H54 (cell line): ENCODE data around the gene SEPTIN1.

Source experiments
- DNase-seq: peaks from one replicate; pipeline ENCODE4 v3.0.0; 2011; ENCODE audit warnings: low spot score, mixed read lengths; ENCODE audit not compliant: insufficient read length
- FAIRE-seq: peaks from 3 replicates; lab custom pipeline; 2011; peaks lifted over from hg19 to GRCh38; lab: Jason Lieb, UNC
- POLR2A ChIP-seq: IDR thresholded peaks from 2 replicates; pipeline ENCODE4 v1.6.1; 2011; ENCODE audit warnings: low read depth, mild to moderate bottlenecking, low read length

Gene SEPTIN1, protein sequence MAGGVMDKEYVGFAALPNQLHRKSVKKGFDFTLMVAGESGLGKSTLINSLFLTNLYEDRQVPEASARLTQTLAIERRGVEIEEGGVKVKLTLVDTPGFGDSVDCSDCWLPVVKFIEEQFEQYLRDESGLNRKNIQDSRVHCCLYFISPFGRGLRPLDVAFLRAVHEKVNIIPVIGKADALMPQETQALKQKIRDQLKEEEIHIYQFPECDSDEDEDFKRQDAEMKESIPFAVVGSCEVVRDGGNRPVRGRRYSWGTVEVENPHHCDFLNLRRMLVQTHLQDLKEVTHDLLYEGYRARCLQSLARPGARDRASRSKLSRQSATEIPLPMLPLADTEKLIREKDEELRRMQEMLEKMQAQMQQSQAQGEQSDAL

DNA sequence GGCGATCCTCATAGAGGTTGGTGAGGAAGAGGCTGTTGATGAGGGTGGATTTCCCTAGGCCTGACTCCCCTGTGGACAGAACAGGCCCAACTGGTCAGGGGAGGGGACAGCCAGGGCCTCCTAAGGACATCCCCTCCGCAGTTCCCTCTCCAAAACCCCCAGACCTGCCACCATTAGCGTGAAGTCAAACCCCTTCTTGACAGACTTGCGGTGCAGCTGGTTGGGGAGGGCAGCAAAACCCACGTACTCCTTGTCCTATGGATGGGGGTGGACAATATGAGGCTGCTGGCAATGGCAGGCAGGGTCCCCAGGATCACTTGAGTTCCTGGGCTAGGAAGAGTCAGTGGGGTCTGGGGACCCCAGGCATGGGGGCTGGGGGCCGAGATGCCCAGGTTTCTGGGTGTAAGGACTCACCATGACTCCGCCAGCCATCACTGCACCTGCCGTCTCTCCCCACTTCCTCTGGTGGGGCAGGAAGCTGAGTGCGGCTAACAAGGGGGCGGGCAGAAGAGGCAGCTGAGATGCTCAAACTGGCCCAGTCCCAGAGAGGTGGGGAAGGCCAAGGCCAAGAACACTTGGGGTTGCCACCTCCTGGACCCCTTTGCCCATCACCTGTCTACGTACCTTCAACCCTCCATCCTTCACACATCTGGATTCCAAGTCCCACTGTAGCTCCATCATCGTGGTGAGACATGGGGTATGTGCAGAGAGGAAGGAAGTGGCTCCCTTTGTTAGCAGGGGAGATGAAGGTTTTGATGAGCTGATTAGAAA is at the start of gene SEPTIN1:
TSS of gene SEPTIN1 (minus strand) at position 451 of the 771 bp plus-strand sequence. CDS start at position 432, 19 bp downstream.
- FAIRE-seq (no peak), DNase-seq (no peak)
- no peak for TF ChIP-seq POLR2A

DNA sequence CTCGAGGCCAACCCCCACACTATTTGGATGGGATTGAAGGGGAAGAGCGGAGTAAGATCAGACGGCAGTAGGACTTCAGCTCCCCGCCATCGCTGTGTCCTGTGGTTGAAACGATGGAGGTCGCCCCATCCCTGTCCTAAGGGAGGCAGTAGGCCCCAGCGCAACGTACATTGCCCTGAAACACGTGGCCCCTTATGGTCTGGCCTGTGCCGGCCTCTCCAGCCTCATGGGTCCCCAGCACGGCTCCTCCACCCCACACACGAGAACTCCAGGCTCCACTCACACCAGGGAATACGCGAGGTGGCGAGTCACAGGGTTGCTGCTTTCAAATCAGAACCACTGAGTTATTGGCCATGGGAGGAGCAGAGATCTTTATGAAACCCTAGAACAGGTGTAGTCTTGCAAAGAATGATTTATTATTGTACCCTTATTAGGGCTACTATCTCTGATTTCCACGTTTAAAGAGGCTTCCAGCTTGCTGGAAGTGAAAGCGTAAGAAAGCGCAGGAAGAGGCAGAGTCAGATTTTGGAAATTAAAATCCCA is 48.1 kb upstream of the SEPTIN1 start:
- no peak for TF ChIP-seq POLR2A
- no peak for DNase-seq
- FAIRE-seq = no peak

DNA sequence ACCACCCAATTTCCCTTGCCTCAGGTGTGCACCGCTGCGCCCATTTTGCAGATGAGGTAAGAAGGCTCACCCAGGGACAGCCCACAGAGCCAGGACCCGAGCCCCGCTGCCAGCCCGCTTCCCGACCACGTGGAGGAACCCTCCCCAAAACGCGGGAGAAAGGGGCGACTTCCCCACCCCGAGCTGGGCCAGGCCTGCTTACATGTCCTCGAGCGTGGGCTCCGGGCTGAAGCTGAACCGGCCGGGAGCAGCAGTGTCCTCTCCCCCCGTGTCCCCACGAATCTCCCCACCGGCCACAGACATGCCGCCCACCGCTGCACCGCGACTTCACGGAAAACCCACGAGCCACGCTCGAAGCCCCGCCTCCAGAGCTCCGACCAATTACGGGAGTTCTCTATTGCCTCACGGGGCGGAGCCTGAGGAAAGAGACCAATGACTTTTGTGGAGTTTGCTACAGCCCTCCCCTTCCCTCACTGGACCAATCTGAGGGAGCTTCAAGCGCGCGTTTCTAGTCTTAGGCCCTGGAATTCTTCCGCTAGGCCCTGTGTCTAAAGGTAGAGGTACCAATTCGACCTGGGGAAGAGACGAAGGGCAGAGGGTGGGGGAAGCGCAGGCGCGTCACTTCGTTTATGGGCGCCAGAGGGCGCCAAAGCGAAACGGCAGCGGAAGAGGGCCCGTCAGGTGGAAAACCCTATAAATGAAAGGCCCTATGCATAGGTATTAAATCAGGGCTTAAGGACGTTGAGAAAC is 47.5 kb upstream of the SEPTIN1 start, which contains the start of gene DCTPP1:
TSS of gene DCTPP1 (minus strand) at position 353 of the 750 bp plus-strand sequence. CDS start at position 303, 50 bp downstream.
- TF ChIP-seq POLR2A = peak; percentile 25; the same call in 1 of the 2 replicates
- DNase-seq = peak; percentile 93
- peak; percentile 84 for FAIRE-seq

DNA sequence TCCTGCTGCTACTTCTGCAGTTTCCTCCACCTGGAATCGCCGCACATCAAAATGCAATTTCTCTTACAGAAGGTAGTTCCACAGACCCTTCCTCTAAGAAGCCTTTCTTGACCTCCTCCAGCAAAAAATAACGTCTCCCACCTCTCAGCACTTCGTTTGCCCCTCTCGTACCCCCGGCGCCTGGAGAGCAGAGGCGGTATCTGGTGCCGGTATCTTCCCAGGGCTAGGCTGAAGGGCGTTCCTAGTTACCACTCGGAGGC is 47.0 kb upstream of the SEPTIN1 start:
- FAIRE-seq = no peak
- TF ChIP-seq POLR2A = no peak
- no peak for DNase-seq

DNA sequence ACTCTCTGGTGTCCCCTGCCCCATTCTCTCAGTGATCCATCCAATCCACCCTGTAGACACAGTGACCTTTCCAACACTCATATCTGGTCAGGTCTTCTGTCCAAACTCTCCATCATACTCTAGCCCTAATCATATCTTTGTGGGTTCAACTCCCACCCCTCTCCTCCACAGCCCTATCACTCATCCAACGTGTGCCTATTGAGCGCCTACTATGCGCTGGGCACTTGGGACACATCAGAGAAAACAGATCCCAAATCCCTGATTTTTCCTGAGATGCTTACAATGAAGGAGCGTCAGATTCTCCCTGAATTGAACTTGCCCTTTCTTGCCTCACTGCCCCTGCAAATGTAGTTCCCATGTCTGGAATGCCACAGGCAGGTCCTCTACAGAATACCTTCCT is 45.7 kb upstream of the SEPTIN1 start:
- FAIRE-seq (no peak), DNase-seq (no peak)
- TF ChIP-seq POLR2A = no peak

DNA sequence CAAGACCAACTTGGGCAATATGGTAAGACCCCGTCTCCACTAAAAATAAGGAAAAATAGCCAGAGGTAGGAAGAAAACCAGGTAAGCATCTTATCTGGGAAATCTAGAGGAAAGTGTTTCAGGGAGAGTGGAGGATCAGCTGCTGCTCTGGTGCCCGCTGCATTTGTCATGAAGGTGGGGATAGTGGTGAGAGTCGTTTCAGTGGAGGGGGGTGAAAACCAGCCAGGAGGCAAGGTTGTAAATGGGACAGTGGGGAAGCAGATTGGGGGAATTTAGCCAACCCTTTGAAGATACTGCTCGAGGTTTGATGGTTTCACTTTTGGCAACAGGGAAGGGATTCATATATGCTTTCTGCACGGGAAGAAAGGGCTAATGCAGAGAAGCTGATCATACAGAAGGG is 38.6 kb upstream of the SEPTIN1 start:
- no peak for TF ChIP-seq POLR2A
- DNase-seq (no peak), FAIRE-seq (no peak)

DNA sequence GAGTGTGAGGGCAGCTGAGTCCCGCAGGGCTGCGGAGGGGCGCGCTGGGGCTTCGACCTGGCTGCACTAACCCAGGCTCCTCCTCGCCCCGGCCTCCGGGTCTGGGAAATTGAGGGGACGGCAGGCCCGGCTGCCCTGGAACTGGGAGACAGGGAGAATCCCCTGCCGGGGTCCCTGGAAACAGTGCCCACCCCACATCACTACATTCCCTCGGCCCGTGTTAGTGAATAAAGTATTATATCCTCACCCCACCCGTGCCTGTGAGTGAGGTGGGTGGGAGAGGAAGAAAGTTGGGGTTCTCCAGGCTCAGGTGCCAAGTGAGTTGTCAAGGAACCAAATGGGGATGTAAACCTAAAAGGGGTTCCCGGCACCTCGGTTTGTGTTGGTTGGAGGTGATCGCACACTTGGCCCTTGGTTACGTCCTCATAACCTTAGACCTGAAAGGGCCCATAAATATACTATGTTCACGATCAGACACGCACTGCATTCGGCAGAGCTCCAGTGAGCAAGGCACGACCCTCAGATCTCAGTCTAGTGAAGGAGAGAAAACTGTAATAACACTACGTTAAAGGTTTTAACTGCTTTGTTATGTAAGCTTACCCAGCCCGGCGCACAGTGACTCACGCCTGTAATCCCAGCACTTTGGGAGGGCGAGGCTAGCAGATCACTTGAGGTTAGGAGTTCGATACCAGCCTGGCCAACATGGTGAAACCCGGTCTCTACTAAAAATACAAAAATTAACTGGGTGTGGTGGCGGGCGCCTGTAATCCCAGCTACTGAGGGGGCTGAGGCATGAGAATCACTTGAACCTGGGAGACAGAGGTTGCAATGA is 36.2 kb upstream of the SEPTIN1 start:
- no peak for TF ChIP-seq POLR2A
- DNase-seq (no peak), FAIRE-seq (no peak)

DNA sequence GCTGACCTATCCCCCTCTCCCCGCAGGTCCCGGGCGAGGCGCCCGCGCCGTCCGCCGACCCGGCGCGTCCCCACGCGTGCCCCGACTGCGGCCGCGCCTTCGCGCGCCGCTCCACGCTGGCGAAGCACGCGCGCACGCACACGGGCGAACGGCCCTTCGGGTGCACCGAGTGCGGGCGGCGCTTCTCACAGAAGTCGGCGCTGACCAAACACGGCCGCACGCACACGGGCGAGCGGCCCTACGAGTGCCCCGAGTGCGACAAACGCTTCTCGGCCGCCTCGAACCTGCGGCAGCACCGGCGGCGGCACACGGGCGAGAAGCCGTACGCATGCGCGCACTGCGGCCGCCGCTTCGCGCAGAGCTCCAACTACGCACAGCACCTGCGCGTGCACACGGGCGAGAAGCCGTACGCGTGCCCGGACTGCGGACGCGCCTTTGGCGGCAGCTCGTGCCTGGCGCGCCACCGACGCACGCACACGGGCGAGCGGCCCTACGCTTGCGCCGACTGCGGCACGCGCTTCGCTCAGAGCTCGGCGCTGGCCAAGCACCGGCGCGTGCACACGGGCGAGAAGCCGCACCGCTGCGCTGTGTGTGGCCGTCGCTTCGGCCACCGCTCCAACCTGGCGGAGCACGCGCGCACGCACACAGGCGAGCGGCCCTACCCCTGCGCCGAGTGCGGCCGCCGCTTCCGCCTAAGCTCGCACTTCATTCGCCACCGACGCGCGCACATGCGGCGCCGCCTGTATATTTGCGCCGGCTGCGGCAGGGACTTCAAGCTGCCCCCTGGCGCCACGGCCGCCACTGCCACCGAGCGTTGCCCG is 35.4 kb upstream of the SEPTIN1 start:
- no peak for FAIRE-seq
- DNase-seq = no peak
- TF ChIP-seq POLR2A = no peak

DNA sequence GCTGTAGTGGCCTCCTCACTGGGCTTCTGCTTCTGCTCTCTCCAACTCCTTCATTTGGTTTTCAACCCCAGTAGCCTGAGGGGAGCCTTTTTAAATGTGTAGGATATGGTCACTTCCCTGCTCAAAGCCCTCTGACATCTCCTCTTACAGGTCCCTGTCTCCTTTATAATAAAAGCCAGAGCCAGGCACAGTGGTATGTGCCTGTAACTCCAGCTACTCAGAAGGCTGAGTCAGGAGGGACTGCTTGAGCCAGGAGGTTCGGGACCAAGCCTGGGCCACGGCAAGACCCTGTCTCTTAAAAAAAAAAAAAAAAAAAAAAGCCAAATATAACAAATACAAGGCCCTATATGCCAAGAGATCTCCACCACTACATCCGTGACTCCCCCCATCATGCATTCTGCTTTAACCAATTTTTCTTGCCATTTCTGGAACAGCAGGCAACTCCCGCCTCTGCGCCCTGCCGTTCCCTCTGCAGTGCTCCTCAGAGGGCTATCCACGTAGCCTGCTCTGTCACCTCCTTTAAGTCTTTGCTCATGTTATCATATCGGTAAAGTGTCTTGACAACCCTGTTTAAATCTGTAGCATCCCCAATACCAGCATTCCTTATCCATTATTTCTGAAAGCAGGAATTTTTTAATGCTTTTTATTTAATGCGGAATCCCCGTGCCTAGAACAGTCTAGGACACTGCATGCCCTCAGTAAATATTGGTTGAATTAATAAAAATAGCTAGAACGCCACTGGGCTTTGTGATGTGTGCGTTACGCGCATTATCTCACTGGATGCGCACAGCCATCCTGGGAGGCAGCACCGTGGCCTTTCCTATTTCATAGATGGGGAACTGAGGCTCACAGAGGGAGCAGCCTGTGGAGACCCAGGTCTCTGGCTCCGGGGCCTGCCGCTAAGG is 34.5 kb upstream of the SEPTIN1 start:
- no peak for TF ChIP-seq POLR2A
- DNase-seq = no peak
- no peak for FAIRE-seq

DNA sequence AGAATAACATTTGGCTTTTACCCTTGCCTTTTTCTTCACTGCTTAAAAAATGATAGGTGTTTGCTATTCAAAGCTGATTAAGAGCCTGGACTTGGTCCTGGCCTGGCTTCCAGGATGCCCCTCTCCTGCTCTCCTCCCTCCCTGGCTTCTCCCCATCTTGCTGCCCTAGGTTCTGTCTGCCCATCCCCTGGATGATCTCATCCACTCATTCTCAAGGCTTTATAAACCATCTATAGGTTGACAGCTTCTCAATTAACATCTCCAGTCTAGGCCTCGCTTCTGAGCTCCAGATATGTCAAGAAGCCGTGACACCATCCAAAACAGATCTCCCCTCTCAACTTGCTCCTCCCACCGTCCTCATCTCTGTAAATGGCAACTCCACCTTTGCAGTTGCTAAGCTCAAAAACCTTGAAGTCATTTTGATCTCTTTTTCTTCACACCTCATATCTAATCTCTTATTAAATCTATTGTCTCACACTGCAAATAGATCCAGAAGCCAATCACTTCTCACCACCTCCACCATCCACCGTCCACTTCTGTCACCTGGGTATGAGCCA is 33.8 kb upstream of the SEPTIN1 start:
- no peak for TF ChIP-seq POLR2A
- FAIRE-seq = no peak

DNA sequence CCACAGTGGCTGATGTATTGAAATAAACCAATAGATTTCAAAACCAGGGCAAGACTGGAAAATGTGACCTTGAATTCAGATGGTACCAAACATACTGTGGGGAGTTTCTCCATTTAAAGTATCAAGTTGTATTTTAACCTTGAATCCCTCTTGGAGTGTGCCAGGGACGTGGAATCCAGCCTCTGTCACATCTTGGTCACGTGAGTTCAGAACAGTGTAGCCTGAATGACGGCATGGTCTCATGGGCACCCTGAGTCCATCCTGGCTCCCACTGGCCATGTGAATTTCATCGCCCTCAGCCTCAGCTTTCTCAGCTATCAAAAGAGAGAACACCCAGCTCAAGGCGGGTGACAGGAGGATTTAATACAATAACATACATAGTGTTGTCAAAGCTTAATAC is 31.8 kb upstream of the SEPTIN1 start:
- FAIRE-seq = no peak
- TF ChIP-seq POLR2A = no peak
- no peak for DNase-seq

More for the DNA sequence above, 33.8 kb upstream of the SEPTIN1 start:
- DNase-seq = no peak
